Lower lobe of right lung (tissue), 2 donors: ENCODE data around the gene SUSD4. TPM values are rescaled to one million over a fixed set of nuclear protein-coding genes. Genes with fewer than 3 reads are reported as not detected.

ENCODE experiments used
- ATAC-seq, 2 donors: fragments of 200-7000 bp; cut with Tn5 transposase; one replicate each; pipeline ENCODE4 v1.9.1; 2020 to 2022; ENCODE audit warnings: mild to moderate bottlenecking in 2 of 2, moderate library complexity in 2 of 2
- DNase-seq: peaks from one replicate; pipeline ENCODE4 v3.0.0-alpha.2; 2020
- H3K27ac ChIP-seq: fragments of 200-600 bp; one replicate; pipeline ENCODE4 v1.8.0; 2022
- H3K27me3 ChIP-seq: fragments of 200-600 bp; one replicate; pipeline ENCODE4 v1.8.0; 2022; ENCODE audit warnings: low read depth
- H3K36me3 ChIP-seq: fragments of 200-600 bp; one replicate; pipeline ENCODE4 v1.8.0; 2022; ENCODE audit warnings: mild to moderate bottlenecking
- H3K4me1 ChIP-seq: fragments of 200-600 bp; one replicate; pipeline ENCODE4 v1.8.0; 2022
- H3K4me3 ChIP-seq: fragments of 200-600 bp; one replicate; pipeline ENCODE4 v1.8.0; 2022; ENCODE audit warnings: mild to moderate bottlenecking
- H3K9me3 ChIP-seq: fragments of 200-600 bp; one replicate; pipeline ENCODE4 v1.8.0; 2022
- intact Hi-C: fragments of 100-400 bp; cut with DNase I; formaldehyde crosslinking; loops from one replicate; pipeline ENCODE4 v1.11.0; 2022
- total RNA-seq: library from RNA; stranded (reverse); fragmentation: NEBNext Ultra II Directional; extraction: Animal tissue kit (Norgen Biotek cat#: 25700); gene quantifications from one replicate; pipeline ENCODE4 v1.2.1, GENCODE V29; 2021
- TF ChIP-seq, protein P1 (sequence below): fragments of 200-600 bp; IDR thresholded peaks from one replicate; pipeline ENCODE4 v1.8.0; 2022; ENCODE audit warnings: antibody characterized with exemption, mild to moderate bottlenecking
- donor health status: DM: no; HTN: yes; CAD: no; lungs with severe emphysema.

SUSD4 gene
- total RNA-seq, 1 donor from 2014 or later, result 3.7 TPM

GRCh38 chr1:223347583-223347982, 16.4 kb downstream of the SUSD4 start:
- intact Hi-C loops, result no loop called here
- DNase-seq (no peak), ATAC-seq (no peak)
- TF ChIP-seq, protein P1, sequence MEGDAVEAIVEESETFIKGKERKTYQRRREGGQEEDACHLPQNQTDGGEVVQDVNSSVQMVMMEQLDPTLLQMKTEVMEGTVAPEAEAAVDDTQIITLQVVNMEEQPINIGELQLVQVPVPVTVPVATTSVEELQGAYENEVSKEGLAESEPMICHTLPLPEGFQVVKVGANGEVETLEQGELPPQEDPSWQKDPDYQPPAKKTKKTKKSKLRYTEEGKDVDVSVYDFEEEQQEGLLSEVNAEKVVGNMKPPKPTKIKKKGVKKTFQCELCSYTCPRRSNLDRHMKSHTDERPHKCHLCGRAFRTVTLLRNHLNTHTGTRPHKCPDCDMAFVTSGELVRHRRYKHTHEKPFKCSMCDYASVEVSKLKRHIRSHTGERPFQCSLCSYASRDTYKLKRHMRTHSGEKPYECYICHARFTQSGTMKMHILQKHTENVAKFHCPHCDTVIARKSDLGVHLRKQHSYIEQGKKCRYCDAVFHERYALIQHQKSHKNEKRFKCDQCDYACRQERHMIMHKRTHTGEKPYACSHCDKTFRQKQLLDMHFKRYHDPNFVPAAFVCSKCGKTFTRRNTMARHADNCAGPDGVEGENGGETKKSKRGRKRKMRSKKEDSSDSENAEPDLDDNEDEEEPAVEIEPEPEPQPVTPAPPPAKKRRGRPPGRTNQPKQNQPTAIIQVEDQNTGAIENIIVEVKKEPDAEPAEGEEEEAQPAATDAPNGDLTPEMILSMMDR, result no peak
- no peaks in the 10 kb centered on the region for H3K36me3 ChIP-seq
- H3K27me3 ChIP-seq, result peaks cover 8% of the 10 kb centered on the region
- no peak overlapping the region for H3K4me3 ChIP-seq
- no peaks in the 10 kb centered on the region for H3K4me1 ChIP-seq
- no peak overlapping the region for H3K27ac ChIP-seq
- H3K9me3 ChIP-seq, result no peaks in the 10 kb centered on the region

DNA sequence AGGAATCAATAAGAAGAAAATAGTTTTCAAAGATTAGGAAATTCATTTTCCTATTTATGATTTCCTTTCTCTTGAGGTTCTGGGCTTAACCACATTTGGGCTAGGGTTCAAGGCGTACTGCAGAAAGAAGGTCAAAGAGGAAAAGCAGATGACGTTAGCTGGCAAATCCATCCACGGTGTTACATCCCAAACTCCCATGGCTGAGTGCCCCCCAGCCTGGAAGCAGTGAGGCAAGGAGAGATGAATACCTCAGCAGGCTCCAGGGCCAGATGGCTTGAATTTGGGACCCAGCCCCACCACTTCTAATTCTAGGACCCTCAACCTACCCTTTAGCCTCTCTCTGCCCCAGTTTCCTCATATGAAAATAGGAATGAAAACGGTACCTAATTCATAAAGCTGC, 17.7 kb downstream of the SUSD4 start:
- intact Hi-C loops, result no loop called here
- no peak overlapping the region for H3K27ac ChIP-seq
- no peaks in the 10 kb centered on the region for H3K36me3 ChIP-seq
- TF ChIP-seq, protein P1, result no peak
- DNase-seq (no peak), ATAC-seq (no peak)
- no peak overlapping the region for H3K4me3 ChIP-seq
- no peaks in the 10 kb centered on the region for H3K9me3 ChIP-seq
- no peaks in the 10 kb centered on the region for H3K4me1 ChIP-seq
- peaks cover 5% of the 10 kb centered on the region for H3K27me3 ChIP-seq

DNA sequence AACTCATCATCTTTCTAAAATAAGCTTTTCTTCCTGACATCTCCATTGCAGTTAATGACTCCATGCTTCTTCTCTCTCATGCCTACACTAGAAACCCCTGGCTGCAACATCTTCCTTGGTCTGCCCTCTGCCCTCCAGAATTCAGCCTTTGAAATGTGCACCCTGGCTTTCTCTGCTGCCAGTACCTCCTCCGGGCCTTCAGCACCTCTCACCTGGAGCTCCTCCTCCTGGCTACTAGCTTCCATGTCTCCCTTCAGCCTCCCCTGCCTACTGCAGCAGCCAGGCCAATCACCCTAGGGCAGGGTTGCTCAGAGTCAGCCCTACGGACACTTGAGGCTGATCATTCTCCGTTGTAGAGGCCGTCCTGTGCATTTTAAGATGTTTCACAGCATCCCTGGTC, 18.3 kb downstream of the SUSD4 start:
- Histone ChIP-seq H3K36me3 (no peaks in the 10 kb centered on the region), H3K27ac (no peak overlapping the region), H3K4me1 (no peaks in the 10 kb centered on the region), H3K9me3 (no peaks in the 10 kb centered on the region), H3K4me3 (no peak overlapping the region), H3K27me3 (peaks cover 5% of the 10 kb centered on the region)
- TF ChIP-seq, protein P1, result no peak
- no peak for DNase-seq
- intact Hi-C loops, result no loop called here
- ATAC-seq, result no peak

DNA sequence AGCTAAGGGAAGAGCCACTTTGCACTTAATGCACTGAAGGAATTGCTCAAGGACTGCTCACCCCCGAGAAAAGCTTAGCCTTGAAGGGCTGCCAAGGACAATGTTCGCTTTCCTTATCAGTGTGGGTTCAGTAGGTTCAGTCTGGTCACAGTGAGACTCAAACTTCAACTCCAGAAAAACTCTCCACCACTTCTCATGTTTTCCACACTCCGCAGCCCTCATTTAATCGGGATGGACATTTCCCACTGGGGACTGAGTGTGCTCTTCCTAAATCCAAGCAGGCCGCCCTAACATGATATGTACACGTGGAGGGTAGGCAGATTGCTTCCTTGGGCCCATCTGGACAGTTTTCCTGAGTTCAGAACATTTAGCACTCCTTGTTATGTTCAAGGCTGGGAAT, 19.5 kb downstream of the SUSD4 start:
- H3K27ac ChIP-seq, result no peak overlapping the region
- intact Hi-C loops, result no loop called here
- DNase-seq (no peak), ATAC-seq (no peak)
- H3K36me3 ChIP-seq, result no peaks in the 10 kb centered on the region
- H3K27me3 ChIP-seq, result peaks cover 5% of the 10 kb centered on the region
- TF ChIP-seq, protein P1, result no peak
- H3K9me3 ChIP-seq, result no peaks in the 10 kb centered on the region
- no peak overlapping the region for H3K4me3 ChIP-seq
- no peaks in the 10 kb centered on the region for H3K4me1 ChIP-seq

GRCh38 chr1:223343692-223344091, 20.3 kb downstream of the SUSD4 start:
- H3K27ac ChIP-seq, result no peak overlapping the region
- no peak for ATAC-seq

More at GRCh38 chr1:223343692-223344091, 20.3 kb downstream of the SUSD4 start:
- Histone ChIP-seq H3K9me3 (no peaks in the 10 kb centered on the region), H3K36me3 (no peaks in the 10 kb centered on the region), H3K4me3 (no peak overlapping the region), H3K4me1 (no peaks in the 10 kb centered on the region), H3K27me3 (peaks cover 5% of the 10 kb centered on the region)
- TF ChIP-seq, protein P1, result no peak
- intact Hi-C loops, result no loop called here
- DNase-seq, result no peak
